ENCODE data around the gene KIR3DL1. TPM values are rescaled to one million over a fixed set of nuclear protein-coding genes. Genes with fewer than 3 reads are reported as not detected.

KIR3DL1 gene
- total and polyA plus RNA-seq, 2 donors (not counting 1 experiment from before 2014, with no cell fraction given) = not detected

DNA sequence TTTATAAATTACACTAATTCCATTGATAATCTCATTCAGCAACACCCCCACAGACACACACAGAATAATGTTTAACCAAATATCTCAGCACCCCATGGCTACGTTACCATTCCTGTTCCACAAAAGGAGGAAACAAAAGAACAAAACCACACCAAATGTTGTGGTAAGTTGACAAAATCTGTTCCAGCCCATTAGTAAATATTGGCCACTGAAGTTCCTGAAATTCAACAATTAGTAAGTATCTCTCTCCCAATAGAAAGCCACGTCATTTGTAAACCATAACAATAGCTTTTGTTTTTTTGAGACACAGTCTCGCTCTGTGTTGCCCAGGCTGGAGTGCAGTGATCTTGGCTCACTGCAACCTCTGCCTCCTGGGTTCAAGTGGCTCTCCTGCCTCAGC lies 55.4 kb downstream of the KIR3DL1 start:
- H3K4me1 Mint-ChIP-seq = peaks cover 15% of the 10 kb centered on the region
- Histone ChIP-seq H3K4me2 (replicated peaks; ENCODE audit: low read depth, low read length, poor library complexity, severe bottlenecking) (no peak overlapping the region), H4K20me1 (ENCODE audit: control insufficient read depth, insufficient read depth, low read length, poor library complexity, severe bottlenecking) (no peaks in the 10 kb centered on the region), H3K9ac (ENCODE audit: low read length) (no peak overlapping the region), H3K36me3 (replicated peaks in 1 of 2; ENCODE audit: control extremely low read depth in 1 of 2, control insufficient read depth in 1 of 2, extremely low read depth in 1 of 2, insufficient read depth in 2 of 2, low read length in 1 of 2) (no peaks in the 10 kb centered on the region), H3K4me1 (ENCODE audit: control insufficient read depth in 2 of 2, insufficient read depth in 2 of 2, low read length in 2 of 2) (peaks cover 0 to 5% of the 10 kb centered on the region in 2 donors), H2AFZ (ENCODE audit: insufficient read depth, low read depth, low read length, poor library complexity, severe bottlenecking) (no peak overlapping the region), H3K27me3 (replicated peaks in 1 of 4; ENCODE audit: control extremely low read depth in 1 of 4, control insufficient read depth in 3 of 4, insufficient read depth in 4 of 4, low read length in 3 of 4) (peaks cover 0 to 4% (median 0%) of the 10 kb centered on the region in 4 experiments), H3K79me2 (ENCODE audit: control insufficient read depth, insufficient read depth, low read length) (no peaks in the 10 kb centered on the region), H3K27ac (ENCODE audit: low read length in 2 of 2) (no peak overlapping the region), H3K4me3 (ENCODE audit: control extremely low read depth in 1 of 5, extremely low read depth in 1 of 5, insufficient read depth in 1 of 5, low read depth in 2 of 5, low read length in 4 of 5) (no peak overlapping the region), H3K9me3 (ENCODE audit: control extremely low read depth in 1 of 3, control insufficient read depth in 2 of 3, insufficient read depth in 1 of 3, low read length in 2 of 3) (peaks cover 0 to 4% (median 0%) of the 10 kb centered on the region in 3 donors)
- ChIA-PET CTCF (no interaction called here), POLR2A (no interaction called here)
- DNase-seq (no peak), ATAC-seq (ENCODE audit: low read depth) (no peak)
- peaks cover 15% of the 10 kb centered on the region for H3K27me3 Mint-ChIP-seq
- H3K9me3 Mint-ChIP-seq (ENCODE audit: insufficient read depth) = peaks cover 9% of the 10 kb centered on the region
- 61% methylated on average over 2 of the region's 3 CpGs for WGBS (ENCODE audit: insufficient coverage)
- TF ChIP-seq EZH2 (IDR thresholded peaks at IDR 0.05; ENCODE audit: borderline replicate concordance, insufficient read depth, low read depth, low read length, poor library complexity, severe bottlenecking) = no peak
- TF ChIP-seq, protein P1, sequence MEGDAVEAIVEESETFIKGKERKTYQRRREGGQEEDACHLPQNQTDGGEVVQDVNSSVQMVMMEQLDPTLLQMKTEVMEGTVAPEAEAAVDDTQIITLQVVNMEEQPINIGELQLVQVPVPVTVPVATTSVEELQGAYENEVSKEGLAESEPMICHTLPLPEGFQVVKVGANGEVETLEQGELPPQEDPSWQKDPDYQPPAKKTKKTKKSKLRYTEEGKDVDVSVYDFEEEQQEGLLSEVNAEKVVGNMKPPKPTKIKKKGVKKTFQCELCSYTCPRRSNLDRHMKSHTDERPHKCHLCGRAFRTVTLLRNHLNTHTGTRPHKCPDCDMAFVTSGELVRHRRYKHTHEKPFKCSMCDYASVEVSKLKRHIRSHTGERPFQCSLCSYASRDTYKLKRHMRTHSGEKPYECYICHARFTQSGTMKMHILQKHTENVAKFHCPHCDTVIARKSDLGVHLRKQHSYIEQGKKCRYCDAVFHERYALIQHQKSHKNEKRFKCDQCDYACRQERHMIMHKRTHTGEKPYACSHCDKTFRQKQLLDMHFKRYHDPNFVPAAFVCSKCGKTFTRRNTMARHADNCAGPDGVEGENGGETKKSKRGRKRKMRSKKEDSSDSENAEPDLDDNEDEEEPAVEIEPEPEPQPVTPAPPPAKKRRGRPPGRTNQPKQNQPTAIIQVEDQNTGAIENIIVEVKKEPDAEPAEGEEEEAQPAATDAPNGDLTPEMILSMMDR (IDR thresholded peaks at IDR 0.05) = no peak
- no peak overlapping the region for H3K27ac Mint-ChIP-seq
- intact Hi-C loops (cut with micrococcal nuclease) = no loop called here
- H3K4me3 Mint-ChIP-seq = no peak overlapping the region

GRCh38 chr19:54873990-54874389 lies 57.7 kb downstream of the KIR3DL1 start, which contains the start of gene FCAR:
TSS of gene FCAR (plus strand) at chr19:54874235. CDS start at chr19:54874290, 55 bp downstream.
- Histone ChIP-seq H3K36me3 (replicated peaks in 1 of 2; ENCODE audit: control extremely low read depth in 1 of 2, control insufficient read depth in 1 of 2, extremely low read depth in 1 of 2, insufficient read depth in 2 of 2, low read length in 1 of 2) (no peaks in the 10 kb centered on the region), H3K9me3 (ENCODE audit: control extremely low read depth in 1 of 3, control insufficient read depth in 2 of 3, insufficient read depth in 1 of 3, low read length in 2 of 3) (peaks cover 0 to 4% (median 0%) of the 10 kb centered on the region in 3 donors), H3K27ac (ENCODE audit: low read length in 2 of 2) (no peak within 1 kb of the TSS), H3K4me3 (ENCODE audit: control extremely low read depth in 1 of 5, extremely low read depth in 1 of 5, insufficient read depth in 1 of 5, low read depth in 2 of 5, low read length in 4 of 5) (peak within 1 kb of the TSS in 1 of 5 experiments; percentile 84), H3K27me3 (replicated peaks in 1 of 4; ENCODE audit: control extremely low read depth in 1 of 4, control insufficient read depth in 3 of 4, insufficient read depth in 4 of 4, low read length in 3 of 4) (peaks cover 0 to 4% (median under 1%) of the 10 kb centered on the region in 4 experiments), H3K9ac (ENCODE audit: low read length) (no peak within 1 kb of the TSS), H3K79me2 (ENCODE audit: control insufficient read depth, insufficient read depth, low read length) (no peaks in the 10 kb centered on the region), H3K4me2 (replicated peaks; ENCODE audit: low read depth, low read length, poor library complexity, severe bottlenecking) (no peak within 1 kb of the TSS), H3K4me1 (ENCODE audit: control insufficient read depth in 2 of 2, insufficient read depth in 2 of 2, low read length in 2 of 2) (peaks cover 0 to 5% of the 10 kb centered on the region in 2 donors), H2AFZ (ENCODE audit: insufficient read depth, low read depth, low read length, poor library complexity, severe bottlenecking) (no peak within 1 kb of the TSS), H4K20me1 (ENCODE audit: control insufficient read depth, insufficient read depth, low read length, poor library complexity, severe bottlenecking) (no peaks in the 10 kb centered on the region)
- TF ChIP-seq EZH2 (IDR thresholded peaks at IDR 0.05; ENCODE audit: borderline replicate concordance, insufficient read depth, low read depth, low read length, poor library complexity, severe bottlenecking) = no peak
- Mint-ChIP-seq H3K27me3 (peaks cover 14% of the 10 kb centered on the region), H3K4me3 (no peak within 1 kb of the TSS), H3K27ac (no peak within 1 kb of the TSS), H3K9me3 (ENCODE audit: insufficient read depth) (peaks cover 7% of the 10 kb centered on the region), H3K4me1 (peaks cover 8% of the 10 kb centered on the region)
- 93% methylated on average over 8 of the region's 8 CpGs for WGBS (ENCODE audit: insufficient coverage)
- DNase-seq = no peak
- POLR2A ChIA-PET = no interaction called here
- intact Hi-C loops (cut with micrococcal nuclease) = no loop called here
- ATAC-seq (ENCODE audit: low read depth) = no peak
- CTCF ChIA-PET = no interaction called here
